IPS-NIHi7 (cell line): ENCODE results near the gene FOXR1.
A peak's percentile ranks its signal among the peaks of the same experiment; 100 is the strongest.

Experiments
- DNase-seq: peaks from one replicate; pipeline ENCODE4 v3.0.0; 2012; ENCODE audit warnings: mixed read lengths; ENCODE audit errors: extremely low spot score

The FOXR1 gene

GRCh38 chr11:119026970-119027369 lies 55.4 kb downstream of the FOXR1 start:
- no peak for DNase-seq

GRCh38 chr11:119027561-119028345 lies 56.2 kb downstream of the FOXR1 start:
- DNase-seq: no peak

GRCh38 chr11:119028346-119029068 lies 56.9 kb downstream of the FOXR1 start:
- DNase-seq: no peak

GRCh38 chr11:119029069-119029339 lies 57.4 kb downstream of the FOXR1 start:
- no peak for DNase-seq

GRCh38 chr11:119029340-119030028 lies 57.9 kb downstream of the FOXR1 start:
- no peak for DNase-seq

- no peak for DNase-seq
Measured at GRCh38 chr11:119030029-119030328, 58.4 kb downstream of the FOXR1 start.

GRCh38 chr11:119030329-119031047 lies 58.9 kb downstream of the FOXR1 start, which contains the start of gene SLC37A4:
Gene SLC37A4, minus strand, starts transcription at chr11:119030877.
- peak; percentile 98 for DNase-seq
